Keratinocyte (primary cell): ENCODE measurements around the gene IL37. TPM values are rescaled to one million over a fixed set of nuclear protein-coding genes. Genes with fewer than 3 reads are reported as not detected.

Source experiments
- DNase-seq: peaks from one replicate; pipeline ENCODE4 v3.0.0-alpha.2; 2011; ENCODE audit warnings: low read depth, missing footprints, low spot score
- FAIRE-seq: peaks from 2 replicates; lab custom pipeline; 2011; peaks lifted over from hg19 to GRCh38; lab: Jason Lieb, UNC
- H2AFZ ChIP-seq: 2 replicates; pipeline ENCODE4 v1.6.0; 2012; ENCODE audit warnings: low read length, control low read depth, inconsistent platforms; ENCODE audit not compliant: control insufficient read depth
- H3K27ac ChIP-seq: 2 replicates; pipeline ENCODE4 v1.5.1; 2011; ENCODE audit warnings: low read length; ENCODE audit not compliant: control insufficient read depth, insufficient read depth
- H3K27me3 ChIP-seq: 3 replicates; pipeline ENCODE4 v1.6.0; 2011; ENCODE audit warnings: low read length; ENCODE audit not compliant: control insufficient read depth, insufficient read depth; ENCODE audit errors: extremely low read depth
- H3K36me3 ChIP-seq, 2 experiments: 2 replicates in 1 of 2; 3 replicates in 1 of 2; pipeline ENCODE4 v1.5.1; 2011; ENCODE audit warnings: low read length in 2 of 2, mild to moderate bottlenecking in 1 of 2; ENCODE audit not compliant: control insufficient read depth in 2 of 2, insufficient read depth in 2 of 2; ENCODE audit errors: extremely low read depth in 1 of 2
- H3K4me1 ChIP-seq: 3 replicates; pipeline ENCODE4 v1.5.1; 2011; ENCODE audit warnings: low read length; ENCODE audit not compliant: control insufficient read depth, insufficient read depth; ENCODE audit errors: extremely low read depth
- H3K4me2 ChIP-seq: 3 replicates; pipeline ENCODE4 v1.6.0; 2011; ENCODE audit warnings: low read depth, low read length; ENCODE audit not compliant: control insufficient read depth, insufficient read depth; ENCODE audit errors: extremely low read depth
- H3K4me3 ChIP-seq, 3 experiments: fragments of 200-600 bp in 1 of 3; sonication (generic) in 1 of 3; 2 replicates in 2 of 3; 3 replicates in 1 of 3; pipeline ENCODE4 v1.5.1; 2011 to 2016; ENCODE audit warnings: low read length in 3 of 3, mild to moderate bottlenecking in 3 of 3, control low read depth in 2 of 3, inconsistent platforms in 1 of 3, low read depth in 1 of 3, mixed read lengths in 1 of 3, mixed run types in 1 of 3, moderate library complexity in 1 of 3; ENCODE audit not compliant: control insufficient read depth in 2 of 3, insufficient read depth in 2 of 3; ENCODE audit errors: extremely low read depth in 1 of 3
- H3K79me2 ChIP-seq: 2 replicates; pipeline ENCODE4 v1.6.0; 2012; ENCODE audit warnings: low read length; ENCODE audit not compliant: control insufficient read depth, insufficient read depth
- H3K9ac ChIP-seq: 3 replicates; pipeline ENCODE4 v1.6.0; 2011; ENCODE audit warnings: low read length; ENCODE audit not compliant: control insufficient read depth, insufficient read depth; ENCODE audit errors: extremely low read depth
- H3K9me1 ChIP-seq: 3 replicates; pipeline ENCODE4 v1.6.0; 2011; ENCODE audit warnings: low read length; ENCODE audit not compliant: control insufficient read depth, insufficient read depth; ENCODE audit errors: extremely low read depth
- H3K9me3 ChIP-seq: 2 replicates; pipeline ENCODE4 v1.5.1; 2012; ENCODE audit warnings: low read depth, low read length; ENCODE audit not compliant: control insufficient read depth
- H4K20me1 ChIP-seq: 3 replicates; pipeline ENCODE4 v1.6.0; 2011; ENCODE audit warnings: low read length; ENCODE audit not compliant: control insufficient read depth, insufficient read depth; ENCODE audit errors: extremely low read depth
- CTCF ChIP-seq, 3 experiments: IDR thresholded peaks in 1 of 3; conservative IDR thresholded peaks in 1 of 3; optimal IDR thresholded peaks in 1 of 3; 2 replicates in 2 of 3; 3 replicates in 1 of 3; pipeline versions ENCODE3 to v1.5.1; 2011; ENCODE audit warnings: low read length in 3 of 3, mild to moderate bottlenecking in 3 of 3, moderate library complexity in 2 of 3, control low read depth in 1 of 3, inconsistent platforms in 1 of 3; ENCODE audit not compliant: insufficient read depth in 2 of 3; ENCODE audit errors: extremely low read depth in 1 of 3
- EZH2 ChIP-seq: IDR thresholded peaks from one replicate; pipeline ENCODE4 v1.6.1; 2012; ENCODE audit warnings: inconsistent platforms, mild to moderate bottlenecking, low read length, moderate library complexity
- dilution Hi-C: fragments of 300-500 bp; cut with MboI; formaldehyde crosslinking; loops from one replicate; pipeline ENCODE4 v1.7.0; 2020; ENCODE audit warnings: low sequenced_read_pairs; ENCODE audit not compliant: extremely low pct_ligation_motif_present
- polyA plus RNA-seq, 5 experiments: library from polyadenylated mRNA; depleted of rRNA in 3 of 5; stranded (reverse) in 3 of 5; stranded (forward) in 1 of 5; unstranded in 1 of 5; fragments of >200 nt; gene quantifications; 1 replicate in 1 of 5; 2 replicates in 3 of 5; 3 replicates in 1 of 5; pipeline versions ENCODE4 v1.2.1 to v1.2.3, GENCODE V29; 2011 to 2012; ENCODE audit warnings: missing spikeins in 2 of 5, low read depth in 1 of 5, low replicate concordance in 1 of 5

Gene IL37
- polyA plus RNA-seq, 1 donor (not counting 4 experiments of a cell fraction or from before 2014, with no cell fraction given): 0.63 TPM

GRCh38 chr2:112893752-112894151, 17.2 kb upstream of the IL37 start:
- H3K27ac ChIP-seq: no peak overlapping the region
- no peaks in the 10 kb centered on the region for H3K27me3 ChIP-seq
- H3K4me3 ChIP-seq: no peak overlapping the region
- H3K9ac ChIP-seq: no peak overlapping the region
- dilution Hi-C loops: no loop called here
- H3K36me3 ChIP-seq: no peaks in the 10 kb centered on the region
- no peak overlapping the region for H2AFZ ChIP-seq
- no peaks in the 10 kb centered on the region for H3K79me2 ChIP-seq
- H4K20me1 ChIP-seq: no peaks in the 10 kb centered on the region
- FAIRE-seq: no peak
- DNase-seq: no peak
- H3K4me2 ChIP-seq: no peak overlapping the region
- peaks cover 23% of the 10 kb centered on the region for H3K4me1 ChIP-seq
- no peaks in the 10 kb centered on the region for H3K9me3 ChIP-seq
- H3K9me1 ChIP-seq: no peaks in the 10 kb centered on the region
- TF ChIP-seq CTCF (optimal IDR thresholded peaks at IDR 0.05 in 1 of 3, IDR thresholded peaks at IDR 0.05 in 1 of 3, conservative IDR thresholded peaks at IDR 0.05 in 1 of 3; ENCODE audit: extremely low read depth in 1 of 3, insufficient read depth in 2 of 3, low read length in 3 of 3): no peak
- no peak for TF ChIP-seq EZH2

- DNase-seq (no peak), FAIRE-seq (no peak)
- TF ChIP-seq EZH2 (no peak), CTCF (optimal IDR thresholded peaks at IDR 0.05 in 1 of 3, IDR thresholded peaks at IDR 0.05 in 1 of 3, conservative IDR thresholded peaks at IDR 0.05 in 1 of 3; ENCODE audit: extremely low read depth in 1 of 3, insufficient read depth in 2 of 3, low read length in 3 of 3) (no peak)
- no peaks in the 10 kb centered on the region for H3K36me3 ChIP-seq
- H3K9ac ChIP-seq: no peak overlapping the region
- no peak overlapping the region for H3K4me3 ChIP-seq
- H3K9me1 ChIP-seq: no peaks in the 10 kb centered on the region
- H3K9me3 ChIP-seq: no peaks in the 10 kb centered on the region
- no peak overlapping the region for H2AFZ ChIP-seq
- peaks cover 3% of the 10 kb centered on the region for H3K4me1 ChIP-seq
- H3K4me2 ChIP-seq: no peak overlapping the region
- H3K27ac ChIP-seq: no peak overlapping the region
- H4K20me1 ChIP-seq: no peaks in the 10 kb centered on the region
- H3K79me2 ChIP-seq: no peaks in the 10 kb centered on the region
- H3K27me3 ChIP-seq: no peaks in the 10 kb centered on the region
- dilution Hi-C loops: no loop called here
Measured at GRCh38 chr2:112896909-112897623, 13.9 kb upstream of the IL37 start.
